OCI-LY7 (cell line): ENCODE measurements around the gene MAL. TPM values are rescaled to one million over a fixed set of nuclear protein-coding genes. Genes with fewer than 3 reads are reported as not detected.
A peak's percentile ranks its signal among the peaks of the same experiment; 100 is the strongest.

ENCODE experiments used
- BruUV-seq: library from RNA; stranded (reverse); fragments of 400-500 nt; replicated peaks from 2 replicates; lab custom pipeline; 2021; lab: Mats Ljungman, UMichigan
- CTCF ChIA-PET: fragments of 300-600 bp; sonication (Branson Sonifier 250); formaldehyde crosslinking; loops from one replicate; lab custom pipeline; 2022; ENCODE audit warnings: antibody characterized with exemption; ENCODE audit not compliant: unreplicated experiment; lab: Charles Lee
- POLR2A ChIA-PET: fragments of 300-600 bp; sonication (Branson Sonifier 250); formaldehyde crosslinking; loops from one replicate; lab custom pipeline; 2022; ENCODE audit warnings: antibody characterized with exemption; lab: Charles Lee
- DNase-seq: peaks from one replicate; pipeline ENCODE4 v3.0.0-alpha.2; 2015; ENCODE audit warnings: low spot score
- H2AFZ ChIP-seq: fragments of 200-600 bp; sonication (generic), shearing (Covaris generic); 2 replicates; pipeline ENCODE4 v1.6.1; 2014; ENCODE audit warnings: mild to moderate bottlenecking, antibody characterized with exemption, low read length, moderate library complexity
- H3K27ac ChIP-seq: fragments of 200-600 bp; sonication (generic); 2 replicates; pipeline ENCODE4 v1.5.1; 2014; ENCODE audit warnings: mixed run types, low read depth, mild to moderate bottlenecking, moderate library complexity, low read length, inconsistent platforms; ENCODE audit not compliant: poor library complexity, severe bottlenecking
- H3K36me3 ChIP-seq: fragments of 200-600 bp; sonication (generic); 2 replicates; pipeline ENCODE4 v1.6.1; 2014; ENCODE audit warnings: mild to moderate bottlenecking, antibody characterized with exemption, low read length, moderate library complexity, mixed read lengths; ENCODE audit not compliant: insufficient read depth
- H3K4me1 ChIP-seq: fragments of 200-600 bp; sonication (generic); 2 replicates; pipeline ENCODE4 v1.5.1; 2014; ENCODE audit warnings: mild to moderate bottlenecking, low read length; ENCODE audit not compliant: insufficient read depth, poor library complexity, severe bottlenecking
- H3K4me2 ChIP-seq: fragments of 200-600 bp; sonication (generic); 2 replicates; pipeline ENCODE4 v1.6.1; 2014; ENCODE audit warnings: mild to moderate bottlenecking, low read length
- H3K4me3 ChIP-seq: fragments of 200-600 bp; sonication (generic); 2 replicates; pipeline ENCODE4 v1.5.1; 2014; ENCODE audit warnings: mild to moderate bottlenecking, low read depth, low read length; ENCODE audit not compliant: poor library complexity, severe bottlenecking
- H3K79me2 ChIP-seq: fragments of 200-600 bp; sonication (generic); 2 replicates; pipeline ENCODE4 v1.6.1; 2016; ENCODE audit warnings: low read depth, mild to moderate bottlenecking, low read length, moderate library complexity, mixed read lengths; ENCODE audit not compliant: insufficient read depth
- H3K9me2 ChIP-seq: fragments of 200-600 bp; sonication (generic); 2 replicates; pipeline ENCODE4 v1.6.1; 2016; ENCODE audit warnings: mild to moderate bottlenecking, low read length, mixed read lengths; ENCODE audit not compliant: insufficient read depth
- H3K9me3 ChIP-seq: fragments of 200-600 bp; sonication (generic); 2 replicates; pipeline ENCODE4 v1.6.1; 2014; ENCODE audit warnings: mild to moderate bottlenecking, mixed run types, low read length, mixed read lengths
- H4K20me1 ChIP-seq: fragments of 200-600 bp; sonication (generic); 2 replicates; pipeline ENCODE4 v1.6.1; 2014; ENCODE audit warnings: mild to moderate bottlenecking, antibody characterized with exemption, low read length, moderate library complexity, mixed read lengths; ENCODE audit not compliant: insufficient read depth
- CTCF ChIP-seq: fragments of 200-600 bp; sonication (generic); conservative IDR thresholded peaks from 2 replicates; pipeline ENCODE4 v1.5.1; 2014; ENCODE audit warnings: mild to moderate bottlenecking, antibody characterized with exemption, low read length, moderate library complexity, mixed read lengths
- EZH2phosphoT487 ChIP-seq: fragments of 200-600 bp; sonication (generic); IDR thresholded peaks from 2 replicates; pipeline ENCODE4 v1.6.1; 2018; ENCODE audit warnings: low read depth, borderline replicate concordance, mild to moderate bottlenecking, mixed run types, antibody characterized with exemption, low read length, moderate library complexity, mixed read lengths
- intact Hi-C: fragments of 100-400 bp; cut with micrococcal nuclease; formaldehyde crosslinking; loops from one replicate; pipeline ENCODE4 v1.10.0; 2022; ENCODE audit not compliant: unreplicated experiment
- total RNA-seq, 2 experiments: library from RNA; depleted of rRNA in 1 of 2; stranded (reverse); fragments of >200 nt in 1 of 2; shearing (Covaris generic) in 1 of 2; gene quantifications; 2 replicates each; pipeline ENCODE4 v1.2.3, GENCODE V29; 2014 to 2022

Gene MAL
- total RNA-seq, 2 experiments from 2014 or later, result not detected

DNA sequence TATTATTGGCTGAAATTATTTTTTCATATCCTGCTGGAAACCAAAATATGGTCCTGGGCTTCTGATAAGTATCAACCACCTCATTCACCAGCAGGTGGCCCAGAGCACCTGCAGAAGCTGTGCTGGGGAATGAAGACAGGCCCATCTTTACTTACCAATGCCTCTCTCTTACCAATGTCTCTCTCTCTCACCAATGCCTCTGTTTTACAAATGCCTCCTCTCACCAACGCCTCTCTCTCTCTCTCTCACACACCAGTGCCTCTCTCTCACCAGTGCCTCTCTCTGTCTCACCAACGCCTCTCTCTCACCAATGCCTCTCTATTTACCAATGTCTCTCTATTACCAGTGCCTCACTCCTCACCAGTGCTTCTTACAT lies 2.3 kb upstream of the MAL start:
- Histone ChIP-seq H3K4me3 (no peak overlapping the region), H3K27ac (no peak overlapping the region), H3K4me1 (no peaks in the 10 kb centered on the region), H3K79me2 (no peaks in the 10 kb centered on the region), H4K20me1 (no peaks in the 10 kb centered on the region), H3K9me2 (no peaks in the 10 kb centered on the region), H2AFZ (no peak overlapping the region), H3K9me3 (no peaks in the 10 kb centered on the region), H3K36me3 (no peaks in the 10 kb centered on the region), H3K4me2 (no peak overlapping the region)
- BruUV-seq, result no TSS peak
- TF ChIP-seq EZH2phosphoT487, result no peak
- TF ChIP-seq CTCF, result peak; percentile 62
- ChIA-PET CTCF (interaction anchor here (1.2 kb wide), 1 partner anchor 55 kb away, joined by 3 read pairs; no protein-coding TSS in a partner anchor), POLR2A (no interaction called here)
- intact Hi-C loops, result loop anchor here (5.0 kb wide), 1 partner anchor 94 kb away; no protein-coding TSS in a partner anchor
- DNase-seq, result peak; percentile 30

DNA sequence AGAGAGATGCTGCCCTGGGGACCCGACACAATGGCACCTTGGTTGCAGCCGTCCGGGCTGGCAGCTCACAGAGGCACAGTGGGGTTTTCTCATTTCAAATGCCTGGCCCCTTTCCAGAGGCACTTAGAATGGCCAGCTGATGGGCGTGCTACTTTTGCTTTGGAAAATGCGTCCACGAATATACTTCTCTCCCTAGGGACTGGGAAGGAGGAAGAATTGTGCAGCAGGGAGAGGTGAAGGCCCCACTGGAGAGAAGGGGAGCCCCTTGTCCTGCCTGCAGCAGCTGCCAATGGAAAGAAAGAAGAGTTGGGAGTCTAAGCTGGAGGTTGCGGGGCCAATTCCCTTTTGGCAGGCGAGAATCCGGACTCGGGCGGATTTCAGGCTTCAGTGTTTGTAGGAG lies 1.1 kb upstream of the MAL start:
- ChIA-PET POLR2A (no interaction called here), CTCF (no interaction called here)
- Histone ChIP-seq H4K20me1 (no peaks in the 10 kb centered on the region), H3K27ac (no peak overlapping the region), H3K79me2 (no peaks in the 10 kb centered on the region), H3K9me2 (no peaks in the 10 kb centered on the region), H3K4me3 (no peak overlapping the region), H2AFZ (no peak overlapping the region), H3K9me3 (no peaks in the 10 kb centered on the region), H3K4me2 (no peak overlapping the region), H3K4me1 (no peaks in the 10 kb centered on the region), H3K36me3 (no peaks in the 10 kb centered on the region)
- TF ChIP-seq EZH2phosphoT487, result no peak
- no peak for TF ChIP-seq CTCF
- intact Hi-C loops, result loop anchor here (5.0 kb wide), 1 partner anchor 93 kb away; no protein-coding TSS in a partner anchor
- no peak for DNase-seq
- BruUV-seq, result no TSS peak

- Histone ChIP-seq H3K4me3 (no peak overlapping the region), H3K79me2 (no peaks in the 10 kb centered on the region), H2AFZ (no peak overlapping the region), H3K4me2 (no peak overlapping the region), H3K36me3 (no peaks in the 10 kb centered on the region), H3K9me3 (no peaks in the 10 kb centered on the region), H3K27ac (no peak overlapping the region), H4K20me1 (no peaks in the 10 kb centered on the region), H3K9me2 (no peaks in the 10 kb centered on the region), H3K4me1 (no peaks in the 10 kb centered on the region)
- BruUV-seq, result no TSS peak
- CTCF ChIA-PET, result no interaction called here
- POLR2A ChIA-PET, result no interaction called here
- TF ChIP-seq EZH2phosphoT487 (no peak), CTCF (no peak)
- intact Hi-C loops, result loop anchor here (5.0 kb wide), 1 partner anchor 92 kb away; no protein-coding TSS in a partner anchor
- DNase-seq, result no peak
Observed at GRCh38 chr2:95024960-95025405, 525 bp upstream of the MAL start.
